ENCODE measurements around the gene MARCHF11.

MARCHF11 gene, protein sequence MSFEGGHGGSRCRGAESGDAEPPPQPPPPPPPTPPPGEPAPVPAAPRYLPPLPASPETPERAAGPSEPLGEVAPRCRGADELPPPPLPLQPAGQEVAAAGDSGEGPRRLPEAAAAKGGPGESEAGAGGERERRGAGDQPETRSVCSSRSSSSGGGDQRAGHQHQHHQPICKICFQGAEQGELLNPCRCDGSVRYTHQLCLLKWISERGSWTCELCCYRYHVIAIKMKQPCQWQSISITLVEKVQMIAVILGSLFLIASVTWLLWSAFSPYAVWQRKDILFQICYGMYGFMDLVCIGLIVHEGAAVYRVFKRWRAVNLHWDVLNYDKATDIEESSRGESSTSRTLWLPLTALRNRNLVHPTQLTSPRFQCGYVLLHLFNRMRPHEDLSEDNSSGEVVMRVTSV

DNA sequence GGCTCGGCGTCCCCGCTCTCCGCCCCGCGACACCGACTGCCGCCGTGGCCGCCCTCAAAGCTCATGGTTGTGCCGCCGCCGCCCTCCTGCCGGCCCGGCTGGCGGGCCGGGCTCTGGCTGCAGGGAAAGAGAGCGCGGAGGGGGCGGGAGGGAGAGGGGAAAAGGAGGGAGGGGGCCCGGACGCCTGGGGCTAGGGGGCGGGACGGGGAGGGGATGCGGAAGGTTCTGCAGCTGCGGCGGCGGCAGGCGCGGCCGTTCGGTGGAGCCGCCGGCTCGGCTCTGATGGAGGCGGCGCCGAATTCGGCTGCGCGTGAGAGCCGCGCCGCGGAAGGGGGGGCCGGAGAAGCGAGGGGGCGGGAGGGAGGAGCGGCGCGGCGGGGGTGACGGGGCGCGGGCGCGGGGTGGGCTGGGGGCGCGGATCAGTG is at the start of gene MARCHF11:
MARCHF11 (minus strand) TSS at position 281 of the 425 bp plus-strand sequence; CDS start at position 65, 216 bp downstream.
- DNase-seq, result no peak

DNA sequence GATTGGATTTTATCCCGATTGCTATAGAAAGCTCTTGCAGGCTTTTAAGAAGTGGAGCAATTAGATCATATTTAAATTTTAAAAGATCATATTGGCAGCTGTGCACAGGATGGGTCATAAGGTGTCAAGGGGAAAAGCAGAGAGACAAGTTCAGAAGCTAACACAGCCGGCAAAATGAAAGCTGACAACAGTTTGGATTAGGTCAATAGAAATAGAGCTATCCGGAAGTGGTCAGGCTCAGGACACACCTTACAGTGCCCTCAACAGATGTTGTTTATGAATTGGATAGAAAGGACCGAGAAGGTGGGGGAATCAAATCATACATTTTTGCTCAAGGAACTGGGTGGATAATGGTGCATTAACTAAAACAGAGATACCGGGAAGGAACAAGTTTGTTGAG is 46.3 kb upstream of the MARCHF11 start:
- no peak for DNase-seq

DNA sequence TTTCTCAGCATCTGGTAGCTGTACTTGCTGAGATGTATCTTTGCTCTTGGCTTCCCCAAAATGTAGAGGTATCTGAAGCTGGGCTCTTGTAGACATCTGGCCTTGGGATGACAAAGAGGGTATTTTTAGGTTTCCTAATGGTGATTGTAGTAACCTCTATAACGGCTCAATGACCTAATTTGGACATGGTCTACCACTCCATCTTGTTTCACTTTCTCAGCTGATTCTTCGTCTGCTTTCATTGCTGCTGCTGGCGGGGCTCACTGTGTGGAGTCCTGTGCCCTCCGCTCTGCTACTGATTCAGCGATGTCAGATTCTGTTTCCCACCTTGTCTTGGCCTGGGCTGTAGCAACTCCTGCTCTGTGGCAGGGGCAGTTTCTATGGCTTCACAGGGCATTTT is 12.7 kb upstream of the MARCHF11 start:
- DNase-seq, result no peak

DNA sequence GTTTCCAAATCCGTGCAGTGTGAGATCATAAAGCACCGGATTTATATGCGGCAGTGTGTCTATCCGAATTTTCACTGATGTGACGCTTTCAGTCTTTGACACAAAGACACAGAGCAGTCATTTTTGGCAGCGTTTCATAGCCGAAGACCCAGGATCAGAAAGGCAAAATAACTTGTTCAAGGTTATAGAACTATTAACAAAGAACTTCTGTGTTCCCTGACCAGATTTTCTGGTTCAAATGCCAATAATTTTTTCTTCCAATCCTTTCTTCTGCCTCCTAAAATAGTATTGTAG is 1.1 kb upstream of the MARCHF11 start:
- no peak for DNase-seq

DNA sequence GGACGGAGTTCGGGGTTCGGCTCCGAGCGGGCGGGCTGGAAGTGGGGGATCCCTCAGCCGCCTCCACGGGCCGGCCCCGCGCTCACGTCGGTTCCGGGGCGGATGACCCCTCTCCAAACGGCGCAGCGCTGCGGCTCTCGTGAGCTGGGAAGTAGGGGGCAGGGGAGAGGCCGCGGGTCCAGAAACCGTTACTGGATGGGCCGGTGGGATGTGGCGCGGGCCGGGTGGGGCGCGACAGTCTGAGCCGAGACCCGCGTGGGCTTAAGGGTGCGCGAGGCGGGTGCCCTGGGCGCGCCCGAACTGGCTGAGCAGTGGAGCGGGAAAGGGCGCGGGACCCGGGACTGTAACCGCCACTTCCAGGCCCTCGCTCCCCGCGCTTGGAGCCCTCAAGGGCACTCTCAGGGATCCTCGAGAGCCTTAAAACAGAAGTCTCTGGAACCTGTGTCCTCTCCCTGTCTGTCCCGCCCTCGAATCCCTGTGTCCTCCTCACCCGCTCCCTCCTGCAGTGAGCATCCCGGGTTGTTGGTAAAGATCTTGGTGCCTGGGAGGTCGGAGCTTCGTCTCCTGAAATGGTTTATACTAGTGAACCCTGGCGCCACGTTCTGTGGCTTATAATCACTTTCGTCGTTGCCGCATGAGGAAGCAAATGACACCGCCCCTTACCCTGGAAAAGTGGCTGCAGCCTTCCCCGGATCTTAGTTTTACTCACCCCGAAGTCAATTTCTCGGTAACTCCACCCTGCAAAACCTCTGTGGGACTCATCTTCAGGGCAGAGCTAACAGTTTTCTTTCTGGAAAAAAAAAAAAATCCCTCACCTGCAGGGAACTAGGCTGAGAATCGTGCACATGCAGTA is 571 bp upstream of the MARCHF11 start:
- DNase-seq, result no peak

DNA sequence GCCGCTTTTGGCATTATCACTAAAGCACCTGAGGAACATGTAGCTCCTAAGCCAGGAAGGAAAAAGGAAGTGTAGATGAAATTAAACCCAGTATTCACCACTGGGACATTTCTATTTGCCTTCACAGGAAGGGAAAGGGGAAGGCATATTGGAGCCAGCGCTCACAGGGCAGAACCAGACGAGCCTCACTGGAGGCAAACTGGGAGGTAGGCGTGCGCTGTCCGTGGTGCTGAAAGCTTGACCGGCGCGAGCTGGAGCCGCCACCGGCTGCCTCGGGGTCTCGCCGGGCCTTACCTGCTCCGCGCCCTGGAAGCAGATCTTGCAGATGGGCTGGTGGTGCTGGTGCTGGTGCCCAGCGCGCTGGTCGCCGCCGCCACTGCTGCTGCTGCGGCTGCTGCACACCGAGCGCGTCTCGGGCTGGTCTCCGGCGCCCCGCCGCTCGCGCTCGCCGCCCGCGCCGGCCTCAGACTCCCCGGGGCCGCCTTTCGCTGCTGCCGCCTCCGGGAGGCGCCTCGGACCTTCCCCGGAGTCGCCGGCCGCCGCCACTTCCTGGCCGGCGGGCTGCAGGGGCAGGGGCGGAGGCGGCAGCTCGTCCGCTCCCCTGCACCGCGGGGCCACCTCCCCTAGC is 732 bp downstream of the MARCHF11 start:
- DNase-seq, result peak; percentile 25 to 54

DNA sequence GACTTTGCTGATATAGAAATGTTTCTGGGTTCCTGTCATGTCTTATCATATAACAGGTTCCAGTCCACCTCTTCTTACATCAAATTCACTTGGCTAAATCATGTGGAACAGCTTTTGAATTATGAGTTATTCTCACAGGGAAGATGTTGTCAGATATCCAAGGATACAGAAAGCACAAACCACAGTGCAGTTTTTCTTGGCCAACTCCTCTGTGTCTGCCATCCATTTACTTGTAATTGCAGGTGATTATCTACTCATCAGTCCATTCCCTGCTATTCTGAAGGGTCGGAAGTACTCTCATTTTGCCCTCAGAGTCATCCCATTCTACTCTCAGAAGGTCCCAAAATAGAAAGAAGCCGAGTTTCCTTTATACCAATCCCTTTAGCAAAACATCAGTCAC is 10.0 kb downstream of the MARCHF11 start:
- no peak for DNase-seq

DNA sequence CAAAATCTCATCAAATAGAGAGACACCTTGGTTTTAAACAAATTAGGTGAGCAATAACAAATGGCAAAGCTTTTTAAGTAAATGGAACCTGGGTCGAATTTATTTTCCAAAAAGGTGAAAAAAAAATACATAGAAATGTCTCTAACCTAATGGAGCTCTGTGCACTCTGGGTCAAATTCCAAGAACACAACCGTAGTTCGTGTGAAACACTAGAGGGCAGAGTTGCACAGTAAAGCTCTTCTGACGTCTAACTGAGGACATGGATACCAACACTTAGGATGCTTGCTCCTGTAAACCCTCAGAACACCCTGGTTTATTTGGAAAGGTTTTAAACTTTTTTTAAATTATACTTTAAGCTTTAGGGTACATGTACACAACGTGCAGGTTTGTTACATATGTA is 18.9 kb downstream of the MARCHF11 start:
- no peak for DNase-seq

DNA sequence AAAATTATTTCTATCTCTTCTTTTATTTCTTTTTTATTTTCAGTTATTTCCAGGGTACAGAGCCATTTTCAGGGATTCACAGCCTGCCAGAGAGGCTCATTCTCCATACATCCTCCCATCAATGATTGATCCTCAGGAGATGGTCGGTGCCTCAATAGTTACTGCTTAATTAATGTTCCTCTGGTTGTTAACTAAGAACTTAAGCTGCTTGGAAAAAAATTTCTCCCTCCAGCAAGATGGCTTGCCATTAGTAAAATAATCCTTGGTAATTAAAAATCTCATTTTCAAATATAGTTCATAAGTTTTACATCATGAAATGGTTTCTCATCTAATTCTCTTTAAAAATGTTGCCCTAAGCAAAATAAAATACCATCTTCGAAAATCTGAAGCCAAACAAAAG is 20.0 kb downstream of the MARCHF11 start:
- DNase-seq, result no peak

DNA sequence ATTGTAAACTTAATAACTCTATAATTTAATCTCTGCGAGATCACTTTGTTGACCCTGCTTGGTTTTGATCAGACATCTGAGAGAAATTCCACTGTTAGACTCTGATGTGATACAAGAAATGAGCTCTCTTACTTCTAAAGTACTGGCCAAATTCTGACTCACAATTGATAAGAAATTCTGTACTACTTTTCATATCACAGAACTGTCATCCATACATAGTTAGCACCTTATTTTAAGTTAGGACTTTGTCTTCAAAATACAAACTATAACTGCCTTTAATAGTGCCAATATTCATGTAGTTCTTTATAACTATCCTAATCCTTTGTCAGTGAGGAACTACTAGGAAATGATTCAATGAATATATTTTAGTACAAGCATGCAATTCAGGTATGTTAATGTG is 23.4 kb downstream of the MARCHF11 start:
- no peak for DNase-seq

DNA sequence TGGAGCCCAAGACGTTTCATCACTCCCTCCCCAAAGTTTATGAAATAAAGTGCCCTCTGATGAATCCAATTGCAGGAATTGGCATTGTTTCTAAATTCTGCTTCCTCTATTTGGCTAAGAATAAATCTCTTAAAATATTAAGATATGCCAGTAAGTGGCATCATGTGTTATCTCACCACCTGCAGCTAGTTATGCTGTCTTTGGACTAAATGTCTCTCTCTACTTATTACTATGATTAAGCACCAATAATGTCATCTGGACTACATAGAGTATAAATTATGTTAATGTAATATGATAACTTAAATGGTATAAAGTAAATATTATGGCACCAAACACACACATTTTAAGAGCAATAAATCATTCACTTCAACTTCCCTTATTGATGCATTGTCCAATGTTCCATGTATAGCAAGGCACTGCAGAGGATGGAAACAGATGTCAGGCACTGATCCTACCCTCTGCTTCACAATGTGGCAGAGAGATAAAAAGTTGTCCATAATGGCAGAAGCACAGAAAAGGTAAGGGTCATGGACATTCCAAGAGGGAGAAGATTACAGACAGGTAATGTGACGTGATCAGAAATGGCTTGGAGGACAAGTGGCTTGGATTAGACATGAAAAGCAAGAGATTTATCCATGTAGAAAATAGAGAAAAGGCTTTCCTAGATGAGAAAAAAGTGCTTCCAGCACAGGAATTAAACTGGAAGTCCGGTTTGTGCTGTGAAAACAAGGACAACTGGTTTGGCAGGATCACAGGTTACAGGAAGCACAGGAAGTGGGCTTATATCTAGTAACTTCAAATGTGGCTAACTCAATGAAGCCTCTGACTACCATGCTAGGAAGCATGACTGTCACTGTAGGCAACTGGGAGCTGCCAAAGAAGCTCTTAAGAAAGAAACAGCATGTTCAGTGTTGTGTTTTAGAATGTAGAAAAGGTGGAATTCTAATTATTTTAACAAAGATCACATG is 26.7 kb downstream of the MARCHF11 start:
- no peak for DNase-seq

DNA sequence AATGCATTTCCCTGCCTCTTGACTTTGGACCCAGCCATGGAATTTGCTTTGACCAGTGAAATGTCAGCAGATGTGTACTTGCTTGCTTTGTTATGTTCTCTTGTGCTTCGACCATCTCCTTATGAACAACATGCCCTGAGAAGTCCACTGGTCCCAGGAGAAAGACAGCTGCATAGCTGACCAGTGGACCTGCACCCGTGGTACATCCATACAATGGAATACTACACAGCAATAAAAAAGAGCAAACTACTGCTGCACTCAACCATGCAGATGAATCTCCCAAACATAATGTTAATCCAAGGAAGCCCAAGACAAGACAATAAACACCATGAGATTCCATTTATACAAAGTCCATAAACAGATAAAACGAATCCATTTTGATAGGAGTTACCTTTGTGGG is 30.0 kb downstream of the MARCHF11 start:
- no peak for DNase-seq

DNA sequence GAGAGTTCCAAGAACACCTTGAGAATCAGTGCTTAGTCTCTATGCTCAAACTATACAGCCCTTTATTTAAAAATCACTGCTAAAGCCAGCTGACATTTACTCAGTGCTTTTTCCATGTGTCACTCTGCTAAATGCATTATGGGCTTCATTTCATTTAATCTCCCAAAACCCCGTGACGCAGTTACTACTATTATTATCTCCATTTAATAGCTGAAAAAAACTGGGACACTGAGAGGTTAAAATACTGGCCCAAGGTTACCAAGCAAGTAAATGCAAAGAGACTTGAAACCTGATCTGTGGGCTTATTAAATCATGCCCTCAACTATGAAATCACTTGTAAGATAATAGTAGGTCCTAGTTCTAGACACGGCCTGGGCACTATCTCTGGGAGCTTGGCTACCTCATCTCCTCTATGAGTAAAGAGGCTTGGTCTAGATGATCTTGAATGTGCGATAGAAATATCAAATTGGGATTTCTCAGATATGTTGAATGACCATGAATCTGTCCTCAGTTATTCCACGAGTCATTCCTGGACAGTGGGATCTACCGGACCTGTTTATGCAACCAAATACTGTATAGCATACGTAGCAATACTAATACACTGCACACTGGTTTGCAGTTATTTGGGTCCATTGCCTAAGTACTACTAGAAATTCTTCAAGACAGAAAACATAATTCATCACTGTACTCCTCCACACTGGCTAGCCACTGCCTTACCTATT is 32.3 kb downstream of the MARCHF11 start:
- no peak for DNase-seq

DNA sequence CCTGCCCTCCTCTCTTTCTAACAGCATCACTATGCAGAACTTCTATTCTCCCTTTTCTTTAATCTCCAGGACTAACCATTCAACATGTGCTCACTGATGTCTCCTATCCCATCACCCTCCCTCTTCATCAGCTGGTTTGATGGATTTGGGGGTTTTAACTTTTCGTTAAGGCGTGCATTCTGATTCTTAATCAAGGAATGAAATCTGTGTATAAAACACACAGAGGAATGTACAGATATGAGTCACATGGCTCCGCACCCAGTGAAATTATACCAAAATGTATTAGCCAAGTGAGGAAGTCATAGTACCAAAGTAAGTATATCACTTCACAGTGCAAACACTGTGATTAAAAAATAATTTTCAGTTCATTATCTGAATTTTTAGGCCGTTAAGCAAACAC is 35.2 kb downstream of the MARCHF11 start:
- no peak for DNase-seq

DNA sequence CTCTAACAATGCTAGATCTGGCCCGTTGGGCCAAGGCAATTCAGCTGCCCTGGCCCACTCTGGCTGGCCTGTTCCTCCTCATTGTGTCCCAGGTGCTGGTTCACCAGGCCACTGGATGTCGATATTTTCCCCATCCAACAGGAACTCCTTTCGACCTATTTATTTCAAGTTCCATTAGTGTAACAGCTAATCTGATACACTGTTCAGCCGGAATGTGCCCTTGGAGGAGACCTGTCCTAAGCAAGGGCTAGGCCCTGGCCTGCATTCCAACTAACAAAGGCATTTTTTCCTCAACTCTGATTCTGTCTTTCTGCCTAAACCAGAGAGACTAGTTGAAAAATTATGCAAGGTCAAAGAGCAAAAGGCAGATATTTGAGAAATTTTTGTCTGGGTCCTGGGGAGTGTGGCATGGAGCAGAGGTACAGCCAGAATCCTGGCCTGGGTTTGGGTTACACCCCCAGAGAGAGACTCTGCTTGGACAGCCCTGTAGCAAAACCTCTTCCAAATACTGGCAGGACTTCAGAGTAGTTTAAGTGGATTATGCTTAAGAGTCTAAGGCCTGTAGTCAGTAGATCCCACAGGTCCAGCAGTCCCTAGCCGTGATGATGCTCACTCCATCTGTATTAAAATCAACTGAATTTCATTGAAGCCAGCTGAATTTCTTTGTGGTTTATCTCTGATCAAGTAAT is 36.1 kb downstream of the MARCHF11 start:
- no peak for DNase-seq

DNA sequence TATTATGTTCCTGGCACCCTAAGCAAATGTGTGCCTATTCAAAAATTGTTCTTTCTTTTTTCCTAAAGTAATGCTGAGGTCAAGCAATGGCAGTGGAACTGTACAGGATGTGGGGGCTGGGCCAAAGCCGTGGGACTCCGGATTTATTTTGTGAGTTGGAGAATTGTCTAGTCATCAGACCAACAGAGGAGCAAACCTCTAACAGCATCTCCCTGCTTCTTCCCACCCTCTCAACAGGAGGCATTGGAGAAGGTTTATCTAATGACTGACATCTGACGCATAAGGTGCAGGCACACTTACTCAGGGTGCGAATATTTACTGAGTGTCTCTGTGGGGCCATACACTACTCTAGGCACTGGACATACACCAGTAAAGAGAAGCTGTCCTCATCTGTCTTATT is 38.6 kb downstream of the MARCHF11 start:
- no peak for DNase-seq

DNA sequence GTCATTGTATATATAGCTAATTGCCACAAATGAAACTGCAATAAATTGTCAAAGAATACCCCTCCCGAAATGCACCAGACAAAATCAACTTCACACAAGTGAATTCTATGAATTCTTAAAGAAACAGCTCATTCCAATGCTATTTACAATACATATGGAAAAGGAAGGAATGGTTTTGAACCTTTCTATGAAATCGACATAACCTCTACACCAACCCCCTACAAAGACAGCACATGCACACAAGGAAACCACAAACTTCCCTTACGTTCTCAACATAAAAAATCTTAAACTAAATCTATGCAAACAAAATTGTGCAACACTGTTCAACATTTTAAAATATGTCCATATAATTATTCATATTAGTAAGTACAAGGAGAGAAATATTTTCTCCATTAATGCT is 39.2 kb downstream of the MARCHF11 start:
- no peak for DNase-seq

DNA sequence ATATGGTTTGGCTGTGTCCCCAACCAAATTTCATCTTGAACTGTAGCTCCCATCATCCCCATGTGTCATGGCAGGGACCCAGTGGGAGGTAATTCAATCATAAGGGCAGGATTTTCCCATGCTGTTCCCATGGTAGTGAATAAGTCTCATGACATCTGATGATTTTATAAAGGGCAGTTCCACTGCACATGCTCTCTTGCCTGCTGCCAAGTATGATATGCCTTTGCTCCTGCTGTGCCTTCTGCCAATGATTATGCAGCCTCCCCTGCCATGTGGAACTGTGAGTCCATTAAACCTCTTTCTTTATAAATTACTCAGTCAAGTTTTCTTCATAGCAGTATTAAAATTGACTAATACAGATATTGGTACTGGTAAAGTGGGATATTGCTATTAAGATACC is 42.4 kb downstream of the MARCHF11 start:
- DNase-seq, result no peak

DNA sequence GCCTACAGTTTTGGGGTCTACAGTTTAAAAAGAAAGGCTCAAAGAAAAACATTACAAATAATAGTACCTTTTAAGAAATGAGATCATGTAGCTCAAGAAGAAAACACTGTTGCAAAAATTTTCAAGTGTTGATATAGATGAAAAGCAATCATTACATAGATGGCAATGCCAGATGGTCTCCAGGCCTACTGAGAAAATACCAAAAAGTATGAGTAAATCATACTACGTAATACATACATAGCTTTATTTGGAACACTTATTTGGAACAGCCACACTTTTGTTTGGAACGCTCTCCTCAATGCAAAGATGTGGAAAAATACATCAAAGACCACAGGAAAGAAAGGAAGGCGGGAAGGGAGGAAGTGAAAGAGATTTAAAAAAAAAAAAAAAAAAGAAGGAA is 44.1 kb downstream of the MARCHF11 start:
- DNase-seq, result no peak

DNA sequence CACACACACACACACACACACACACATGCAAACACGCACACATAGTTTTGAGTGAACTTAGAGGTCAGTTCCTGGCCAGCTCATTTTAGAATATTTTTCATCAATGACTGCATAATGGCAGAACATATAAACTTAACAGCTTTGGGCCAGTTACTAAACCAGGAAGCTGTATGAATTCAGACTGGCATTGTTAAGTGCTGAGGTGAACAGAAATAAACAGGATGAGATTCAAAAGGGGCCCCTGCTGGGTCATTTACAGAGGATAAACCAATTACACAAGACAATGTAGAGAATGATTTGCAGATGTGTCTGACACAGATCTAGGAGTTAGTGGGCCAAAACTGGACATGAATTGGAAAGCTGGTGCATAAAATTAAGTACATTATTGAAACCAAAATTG is 44.6 kb downstream of the MARCHF11 start:
- DNase-seq, result no peak

DNA sequence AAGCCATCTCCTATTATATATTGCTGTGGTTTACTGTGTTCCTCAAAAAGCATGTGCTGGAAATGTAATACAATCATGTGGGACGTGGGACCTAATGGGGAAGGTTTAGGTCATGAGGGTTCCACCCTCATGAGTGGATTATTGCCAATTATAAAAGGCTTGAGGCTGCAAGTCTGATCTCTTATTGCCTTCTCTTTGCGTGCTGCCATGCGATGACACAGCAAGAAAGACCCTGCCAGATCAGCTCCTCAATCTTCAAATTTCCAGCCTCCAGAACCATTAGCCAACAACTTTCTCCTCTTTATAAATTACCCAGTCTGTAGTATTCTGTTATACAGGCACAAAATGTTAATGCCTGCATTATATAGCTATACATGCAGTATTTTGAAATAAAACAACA is 45.4 kb downstream of the MARCHF11 start:
- DNase-seq, result no peak

Data from stimulated activated CD4-positive, alpha-beta T cell treated with anti-CD3 and anti-CD28 coated beads, Interleukin-2, amount 100 ng/mL, for 24 hours (primary cell).